Gastroesophageal sphincter (tissue), 3 donors: Measurements from ENCODE around the gene SCNN1A.

Source experiments
- EP300 ChIP-seq: sonication (generic); formaldehyde crosslinking; IDR thresholded peaks from one replicate; pipeline ENCODE4 v1.6.1; 2017; ENCODE audit warnings: antibody characterized with exemption, mild to moderate bottlenecking
- POLR2AphosphoS5 ChIP-seq: sonication (generic); formaldehyde crosslinking; IDR thresholded peaks from one replicate; pipeline ENCODE4 v1.6.1; 2017; ENCODE audit warnings: antibody characterized with exemption
- TF ChIP-seq, protein P1 (sequence below), 4 experiments: fragments of 200-600 bp in 2 of 4; fragments of 450-650 bp in 2 of 4; sonication (generic) in 1 of 4; IDR thresholded peaks; one replicate each; pipeline ENCODE4 v1.5.1; 2017 to 2019; ENCODE audit warnings: antibody characterized with exemption in 4 of 4, mild to moderate bottlenecking in 2 of 4, moderate library complexity in 2 of 4

DNA sequence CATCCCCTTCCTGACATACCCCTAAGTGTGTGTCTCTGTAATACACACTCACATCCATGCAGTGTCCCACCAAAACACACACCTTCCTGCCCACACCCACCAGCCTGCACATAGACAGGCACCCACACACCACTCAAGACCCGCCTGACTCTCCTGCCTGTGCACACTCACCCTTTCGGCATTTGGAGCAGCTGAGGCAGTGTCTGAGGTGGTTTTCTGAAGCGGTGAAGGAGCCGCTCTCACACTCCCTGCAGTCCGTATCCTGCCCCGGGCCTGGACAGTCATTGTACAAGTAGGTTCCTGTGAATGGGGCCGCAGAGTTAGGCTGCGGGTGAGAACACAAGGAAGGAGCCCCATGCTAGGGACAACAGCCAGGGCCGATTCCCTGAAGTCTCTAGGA lies 41.8 kb downstream of the SCNN1A start:
- TF ChIP-seq POLR2AphosphoS5: peak; percentile 12
- TF ChIP-seq, protein P1, sequence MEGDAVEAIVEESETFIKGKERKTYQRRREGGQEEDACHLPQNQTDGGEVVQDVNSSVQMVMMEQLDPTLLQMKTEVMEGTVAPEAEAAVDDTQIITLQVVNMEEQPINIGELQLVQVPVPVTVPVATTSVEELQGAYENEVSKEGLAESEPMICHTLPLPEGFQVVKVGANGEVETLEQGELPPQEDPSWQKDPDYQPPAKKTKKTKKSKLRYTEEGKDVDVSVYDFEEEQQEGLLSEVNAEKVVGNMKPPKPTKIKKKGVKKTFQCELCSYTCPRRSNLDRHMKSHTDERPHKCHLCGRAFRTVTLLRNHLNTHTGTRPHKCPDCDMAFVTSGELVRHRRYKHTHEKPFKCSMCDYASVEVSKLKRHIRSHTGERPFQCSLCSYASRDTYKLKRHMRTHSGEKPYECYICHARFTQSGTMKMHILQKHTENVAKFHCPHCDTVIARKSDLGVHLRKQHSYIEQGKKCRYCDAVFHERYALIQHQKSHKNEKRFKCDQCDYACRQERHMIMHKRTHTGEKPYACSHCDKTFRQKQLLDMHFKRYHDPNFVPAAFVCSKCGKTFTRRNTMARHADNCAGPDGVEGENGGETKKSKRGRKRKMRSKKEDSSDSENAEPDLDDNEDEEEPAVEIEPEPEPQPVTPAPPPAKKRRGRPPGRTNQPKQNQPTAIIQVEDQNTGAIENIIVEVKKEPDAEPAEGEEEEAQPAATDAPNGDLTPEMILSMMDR (IDR thresholded peaks at IDR 0.05): no peak
- no peak for TF ChIP-seq EP300
